B cell (primary cell): ENCODE data around the gene XYLB. TPM values are rescaled to one million over a fixed set of nuclear protein-coding genes. Genes with fewer than 3 reads are reported as not detected.

Experiments
- ATAC-seq: fragments of 200-7000 bp; cut with Tn5 transposase; one replicate; pipeline ENCODE4 v1.10.0; 2021; ENCODE audit warnings: low read depth, mild to moderate bottlenecking, moderate number of reproducible peaks, moderate library complexity
- CTCF ChIA-PET: fragments of 350-600 bp; sonication (Branson Sonifier 250); formaldehyde crosslinking; loops from one replicate; lab custom pipeline; 2021; ENCODE audit warnings: antibody characterized with exemption, inconsistent platforms; lab: Charles Lee
- POLR2A ChIA-PET: fragments of 350-600 bp; sonication (Branson Sonifier 250); formaldehyde crosslinking; loops from one replicate; lab custom pipeline; 2021; ENCODE audit warnings: antibody characterized with exemption; lab: Charles Lee
- DNase-seq: peaks from one replicate; pipeline ENCODE4 v3.0.0; 2013
- H2AFZ ChIP-seq: 2 replicates; pipeline ENCODE4 v1.6.1; 2012; ENCODE audit warnings: mild to moderate bottlenecking, low read depth, low read length; ENCODE audit not compliant: insufficient read depth, poor library complexity, severe bottlenecking
- H3K27ac ChIP-seq, 2 donors: 1 replicate in 1 of 2; 2 replicates in 1 of 2; pipeline ENCODE4 v1.5.1; 2012 to 2013; ENCODE audit warnings: low read length in 2 of 2, mild to moderate bottlenecking in 2 of 2, moderate library complexity in 1 of 2
- H3K27me3 ChIP-seq, 4 experiments: fragments of 200-600 bp in 1 of 4; sonication (generic) in 1 of 4; replicated peaks in 1 of 4; 1 replicate in 2 of 4; 2 replicates in 2 of 4; pipeline versions ENCODE4 v1.6.1 to v1.7.0; 2013 to 2016; ENCODE audit warnings: low read length in 3 of 4, mild to moderate bottlenecking in 2 of 4, mixed read lengths in 1 of 4, moderate library complexity in 1 of 4; ENCODE audit not compliant: insufficient read depth in 4 of 4, control insufficient read depth in 3 of 4; ENCODE audit errors: control extremely low read depth in 1 of 4
- H3K36me3 ChIP-seq, 2 experiments: replicated peaks in 1 of 2; 1 replicate in 1 of 2; 2 replicates in 1 of 2; pipeline versions ENCODE4 v1.6.1 to v1.7.1; 2013; ENCODE audit warnings: low read length in 1 of 2; ENCODE audit not compliant: insufficient read depth in 2 of 2, control insufficient read depth in 1 of 2; ENCODE audit errors: control extremely low read depth in 1 of 2, extremely low read depth in 1 of 2
- H3K4me1 ChIP-seq, 2 donors: fragments of 200-600 bp in 1 of 2; sonication (generic) in 1 of 2; 1 replicate in 1 of 2; 2 replicates in 1 of 2; pipeline versions ENCODE4 v1.5.1 to v1.6.1; 2013 to 2017; ENCODE audit warnings: low read length in 2 of 2; ENCODE audit not compliant: control insufficient read depth in 2 of 2, insufficient read depth in 2 of 2
- H3K4me2 ChIP-seq: replicated peaks from 2 replicates; pipeline ENCODE3; 2012; ENCODE audit warnings: mild to moderate bottlenecking, low read depth, low read length; ENCODE audit not compliant: poor library complexity, severe bottlenecking
- H3K4me3 ChIP-seq, 5 experiments: fragments of 200-600 bp in 1 of 5; sonication (generic) in 1 of 5; 1 replicate in 3 of 5; 2 replicates in 2 of 5; pipeline versions ENCODE4 v1.5.1 to v1.7.0; 2011 to 2016; ENCODE audit warnings: low read length in 4 of 5, mild to moderate bottlenecking in 4 of 5, low read depth in 2 of 5, control low read depth in 1 of 5, moderate library complexity in 1 of 5; ENCODE audit not compliant: insufficient read depth in 1 of 5; ENCODE audit errors: control extremely low read depth in 1 of 5, extremely low read depth in 1 of 5
- H3K79me2 ChIP-seq: fragments of 200-600 bp; sonication (generic); one replicate; pipeline ENCODE4 v1.6.0; 2016; ENCODE audit warnings: low read length; ENCODE audit not compliant: control insufficient read depth, insufficient read depth
- H3K9ac ChIP-seq: fragments of 200-600 bp; sonication (generic); 2 replicates; pipeline ENCODE4 v1.6.1; 2017; ENCODE audit warnings: mild to moderate bottlenecking, low read length, moderate library complexity
- H3K9me3 ChIP-seq, 3 donors: one replicate each; pipeline versions ENCODE4 v1.6.1 to v1.7.1; 2013; ENCODE audit warnings: low read length in 2 of 3; ENCODE audit not compliant: control insufficient read depth in 2 of 3, insufficient read depth in 1 of 3; ENCODE audit errors: control extremely low read depth in 1 of 3
- H4K20me1 ChIP-seq: 2 replicates; pipeline ENCODE4 v1.6.0; 2012; ENCODE audit warnings: mild to moderate bottlenecking, low read length; ENCODE audit not compliant: insufficient read depth, control insufficient read depth, poor library complexity, severe bottlenecking
- H3K27ac Mint-ChIP-seq: one replicate; pipeline ENCODE4 v1.8.0; 2021; ENCODE audit warnings: mixed read lengths
- H3K27me3 Mint-ChIP-seq: one replicate; pipeline ENCODE4 v1.8.0; 2021; ENCODE audit warnings: mixed read lengths
- H3K4me1 Mint-ChIP-seq: one replicate; pipeline ENCODE4 v1.8.0; 2021; ENCODE audit warnings: mixed read lengths
- H3K4me3 Mint-ChIP-seq: one replicate; pipeline ENCODE4 v1.8.0; 2021; ENCODE audit warnings: mixed read lengths
- H3K9me3 Mint-ChIP-seq: one replicate; pipeline ENCODE4 v1.8.0; 2022; ENCODE audit warnings: mixed read lengths; ENCODE audit not compliant: insufficient read depth
- EZH2 ChIP-seq: IDR thresholded peaks from 2 replicates; pipeline ENCODE4 v1.6.1; 2012; ENCODE audit warnings: borderline replicate concordance, low read depth, mild to moderate bottlenecking, moderate library complexity, low read length; ENCODE audit not compliant: insufficient read depth, poor library complexity, severe bottlenecking
- WGBS: methylation state at CpG from one replicate; pipeline ENCODE4 v1.1.5; 2013; ENCODE audit warnings: missing lambda C conversion rate; ENCODE audit not compliant: insufficient coverage; 5-methylcytosine and 5-hydroxymethylcytosine counted together
- intact Hi-C: fragments of 100-400 bp; cut with micrococcal nuclease; formaldehyde crosslinking; loops from one replicate; pipeline ENCODE4 v1.10.0; 2022
- polyA plus RNA-seq: library from polyadenylated mRNA; depleted of rRNA; stranded (reverse); fragments of >200 nt; gene quantifications from 2 replicates; pipeline ENCODE4 v1.2.3, GENCODE V29; 2012
- total RNA-seq, 2 donors: library from RNA; stranded (reverse); fragments of 120-200 nt in 1 of 2; gene quantifications; 1 replicate in 1 of 2; 2 replicates in 1 of 2; pipeline versions ENCODE4 v1.2.3 to v1.2.4, GENCODE V29; 2013 to 2022
- TF ChIP-seq, protein P1 (sequence below): fragments of 200-600 bp; IDR thresholded peaks from one replicate; pipeline ENCODE4 v1.8.0; 2022; ENCODE audit warnings: antibody characterized with exemption, mild to moderate bottlenecking

XYLB gene
- total and polyA plus RNA-seq, 2 donors (not counting 1 experiment from before 2014, with no cell fraction given): 0.19 to 0.71 TPM

DNA sequence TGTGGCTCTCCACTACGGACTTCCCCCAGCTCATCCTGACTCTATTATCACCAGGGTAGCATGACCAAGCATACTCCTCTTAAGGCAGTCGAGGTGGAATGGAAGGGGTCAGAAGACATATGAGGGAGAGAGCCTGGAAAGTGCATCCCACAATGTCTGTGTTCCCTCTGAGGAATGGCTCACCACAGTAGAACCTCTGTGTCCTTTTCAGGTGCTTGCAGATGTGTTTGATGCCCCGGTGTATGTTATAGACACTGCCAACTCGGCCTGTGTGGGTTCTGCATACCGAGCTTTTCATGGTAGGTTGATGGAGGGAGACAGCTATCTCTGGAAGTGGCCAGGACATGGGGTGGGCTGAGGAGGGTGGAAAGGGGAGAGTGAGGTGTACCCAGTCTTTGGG lies 50.3 kb downstream of the XYLB start:
- H3K27me3 Mint-ChIP-seq: no peaks in the 10 kb centered on the region
- 94% methylated on average over 3 of the region's 5 CpGs for WGBS
- Histone ChIP-seq H3K4me3 (no peak overlapping the region), H3K4me2 (no peak overlapping the region), H3K9me3 (no peaks in the 10 kb centered on the region), H3K4me1 (no peaks in the 10 kb centered on the region), H3K36me3 (no peaks in the 10 kb centered on the region), H4K20me1 (no peaks in the 10 kb centered on the region), H3K27ac (no peak overlapping the region), H3K27me3 (no peaks in the 10 kb centered on the region), H2AFZ (no peak overlapping the region), H3K9ac (no peak overlapping the region), H3K79me2 (no peaks in the 10 kb centered on the region)
- ChIA-PET CTCF (no interaction called here), POLR2A (no interaction called here)
- DNase-seq (no peak), ATAC-seq (no peak)
- H3K4me1 Mint-ChIP-seq: no peaks in the 10 kb centered on the region
- H3K4me3 Mint-ChIP-seq: no peak overlapping the region
- TF ChIP-seq, protein P1, sequence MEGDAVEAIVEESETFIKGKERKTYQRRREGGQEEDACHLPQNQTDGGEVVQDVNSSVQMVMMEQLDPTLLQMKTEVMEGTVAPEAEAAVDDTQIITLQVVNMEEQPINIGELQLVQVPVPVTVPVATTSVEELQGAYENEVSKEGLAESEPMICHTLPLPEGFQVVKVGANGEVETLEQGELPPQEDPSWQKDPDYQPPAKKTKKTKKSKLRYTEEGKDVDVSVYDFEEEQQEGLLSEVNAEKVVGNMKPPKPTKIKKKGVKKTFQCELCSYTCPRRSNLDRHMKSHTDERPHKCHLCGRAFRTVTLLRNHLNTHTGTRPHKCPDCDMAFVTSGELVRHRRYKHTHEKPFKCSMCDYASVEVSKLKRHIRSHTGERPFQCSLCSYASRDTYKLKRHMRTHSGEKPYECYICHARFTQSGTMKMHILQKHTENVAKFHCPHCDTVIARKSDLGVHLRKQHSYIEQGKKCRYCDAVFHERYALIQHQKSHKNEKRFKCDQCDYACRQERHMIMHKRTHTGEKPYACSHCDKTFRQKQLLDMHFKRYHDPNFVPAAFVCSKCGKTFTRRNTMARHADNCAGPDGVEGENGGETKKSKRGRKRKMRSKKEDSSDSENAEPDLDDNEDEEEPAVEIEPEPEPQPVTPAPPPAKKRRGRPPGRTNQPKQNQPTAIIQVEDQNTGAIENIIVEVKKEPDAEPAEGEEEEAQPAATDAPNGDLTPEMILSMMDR: no peak
- no peak for TF ChIP-seq EZH2
- intact Hi-C loops: no loop called here
- no peaks in the 10 kb centered on the region for H3K9me3 Mint-ChIP-seq
- H3K27ac Mint-ChIP-seq: no peak overlapping the region

- H3K9ac ChIP-seq: no peak overlapping the region
- DNase-seq: no peak
These were observed 50.7 kb downstream of the XYLB start for GRCh38 chr3:38397320-38397719.

More at GRCh38 chr3:38397320-38397719, 50.7 kb downstream of the XYLB start:
- Mint-ChIP-seq H3K9me3 (no peaks in the 10 kb centered on the region), H3K27ac (no peak overlapping the region), H3K27me3 (no peaks in the 10 kb centered on the region), H3K4me3 (no peak overlapping the region), H3K4me1 (no peaks in the 10 kb centered on the region)
- intact Hi-C loops: no loop called here
- 94% methylated on average over 5 of the region's 5 CpGs for WGBS
- H3K79me2 ChIP-seq: no peaks in the 10 kb centered on the region
- H4K20me1 ChIP-seq: no peaks in the 10 kb centered on the region
- H3K4me1 ChIP-seq: no peaks in the 10 kb centered on the region
- no peak overlapping the region for H3K27ac ChIP-seq
- H3K4me3 ChIP-seq: no peak overlapping the region
- no peak for ATAC-seq
- no peak overlapping the region for H2AFZ ChIP-seq
- ChIA-PET CTCF (no interaction called here), POLR2A (no interaction called here)
- H3K27me3 ChIP-seq: no peaks in the 10 kb centered on the region
- no peaks in the 10 kb centered on the region for H3K36me3 ChIP-seq
- H3K9me3 ChIP-seq: no peaks in the 10 kb centered on the region
- TF ChIP-seq, protein P1: no peak
- no peak for TF ChIP-seq EZH2
- H3K4me2 ChIP-seq: no peak overlapping the region
